Transverse colon (tissue), 4 donors: Measurements from ENCODE around the gene SLC27A1.

ENCODE experiments used
- POLR2A ChIP-seq: fragments of 450-650 bp; IDR thresholded peaks from one replicate; pipeline ENCODE4 v1.6.1; 2016; ENCODE audit warnings: antibody characterized with exemption, mild to moderate bottlenecking, moderate library complexity
- POLR2AphosphoS5 ChIP-seq, 3 donors: sonication (generic); formaldehyde crosslinking; IDR thresholded peaks; one replicate each; pipeline ENCODE4 v1.6.1; 2016; ENCODE audit warnings: antibody characterized with exemption in 3 of 3
- TF ChIP-seq, protein P1 (sequence below), 5 experiments: fragments of 200-600 bp in 3 of 5; fragments of 450-650 bp in 2 of 5; sonication (generic) in 3 of 5; IDR thresholded peaks; 1 replicate in 2 of 5; 2 replicates in 3 of 5; pipeline ENCODE4 v1.5.1; 2016 to 2017; ENCODE audit warnings: antibody characterized with exemption in 5 of 5, inconsistent platforms in 3 of 5, mild to moderate bottlenecking in 2 of 5, moderate library complexity in 1 of 5

DNA sequence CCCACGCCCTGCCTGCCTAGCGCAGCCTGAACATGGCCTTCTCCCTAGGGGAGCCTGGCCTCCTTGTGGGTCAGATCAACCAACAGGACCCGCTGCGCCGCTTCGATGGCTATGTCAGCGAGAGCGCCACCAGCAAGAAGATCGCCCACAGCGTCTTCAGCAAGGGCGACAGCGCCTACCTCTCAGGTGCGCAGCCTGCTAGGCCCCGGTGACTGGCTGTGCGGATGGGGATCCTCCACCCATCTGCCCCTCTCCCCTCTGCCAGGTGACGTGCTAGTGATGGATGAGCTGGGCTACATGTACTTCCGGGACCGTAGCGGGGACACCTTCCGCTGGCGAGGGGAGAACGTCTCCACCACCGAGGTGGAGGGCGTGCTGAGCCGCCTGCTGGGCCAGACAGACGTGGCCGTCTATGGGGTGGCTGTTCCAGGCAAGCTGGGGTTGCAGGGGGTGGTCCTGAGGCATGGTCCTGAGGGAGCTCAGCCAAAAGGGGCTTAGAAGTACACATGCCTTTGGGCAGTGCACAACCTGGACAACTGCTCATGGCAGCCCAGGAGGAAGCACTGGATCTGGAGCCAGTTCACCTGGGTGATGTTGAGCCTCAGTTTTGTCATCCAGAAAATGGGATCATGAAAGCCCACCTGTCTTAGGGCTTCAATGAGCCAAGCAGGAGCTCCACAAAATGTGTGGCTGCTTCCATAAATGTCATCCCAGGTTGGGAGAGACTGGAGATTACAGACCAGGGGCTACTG lies 30.3 kb downstream of the SLC27A1 start:
- TF ChIP-seq, protein P1, sequence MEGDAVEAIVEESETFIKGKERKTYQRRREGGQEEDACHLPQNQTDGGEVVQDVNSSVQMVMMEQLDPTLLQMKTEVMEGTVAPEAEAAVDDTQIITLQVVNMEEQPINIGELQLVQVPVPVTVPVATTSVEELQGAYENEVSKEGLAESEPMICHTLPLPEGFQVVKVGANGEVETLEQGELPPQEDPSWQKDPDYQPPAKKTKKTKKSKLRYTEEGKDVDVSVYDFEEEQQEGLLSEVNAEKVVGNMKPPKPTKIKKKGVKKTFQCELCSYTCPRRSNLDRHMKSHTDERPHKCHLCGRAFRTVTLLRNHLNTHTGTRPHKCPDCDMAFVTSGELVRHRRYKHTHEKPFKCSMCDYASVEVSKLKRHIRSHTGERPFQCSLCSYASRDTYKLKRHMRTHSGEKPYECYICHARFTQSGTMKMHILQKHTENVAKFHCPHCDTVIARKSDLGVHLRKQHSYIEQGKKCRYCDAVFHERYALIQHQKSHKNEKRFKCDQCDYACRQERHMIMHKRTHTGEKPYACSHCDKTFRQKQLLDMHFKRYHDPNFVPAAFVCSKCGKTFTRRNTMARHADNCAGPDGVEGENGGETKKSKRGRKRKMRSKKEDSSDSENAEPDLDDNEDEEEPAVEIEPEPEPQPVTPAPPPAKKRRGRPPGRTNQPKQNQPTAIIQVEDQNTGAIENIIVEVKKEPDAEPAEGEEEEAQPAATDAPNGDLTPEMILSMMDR (IDR thresholded peaks at IDR 0.05) = no peak
- TF ChIP-seq POLR2AphosphoS5 (IDR thresholded peaks at IDR 0.05) (no peak), POLR2A (no peak)
